Measurements from ENCODE around the gene MSL1.

DNA sequence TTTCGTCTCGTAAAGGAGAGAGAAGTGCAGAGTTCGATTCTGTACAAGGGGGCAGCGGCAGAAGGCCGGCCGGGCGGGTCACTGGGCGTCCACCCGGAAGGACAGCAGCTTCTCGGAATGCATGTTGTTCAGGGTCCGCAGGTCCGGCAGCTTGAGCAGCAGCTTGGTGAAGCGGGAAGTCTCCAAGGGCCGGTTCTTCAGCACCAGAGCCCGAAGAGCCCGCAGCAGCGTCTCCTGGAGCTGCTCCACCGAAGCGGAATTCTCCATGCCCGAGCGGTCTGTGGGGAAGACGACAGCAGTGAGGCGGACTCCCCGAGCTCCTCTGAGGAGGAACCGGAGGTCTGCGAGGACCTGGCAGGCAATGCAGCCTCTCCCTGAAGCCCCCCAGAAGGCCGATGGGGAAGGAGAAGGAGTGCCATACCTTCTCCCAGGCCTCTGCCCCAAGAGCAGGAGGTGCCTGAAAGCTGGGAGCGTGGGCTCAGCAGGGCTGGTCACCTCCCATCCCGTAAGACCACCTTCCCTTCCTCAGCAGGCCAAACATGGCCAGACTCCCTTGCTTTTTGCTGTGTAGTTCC is 28.7 kb upstream of the MSL1 start:
- TF ChIP-seq, protein P1, sequence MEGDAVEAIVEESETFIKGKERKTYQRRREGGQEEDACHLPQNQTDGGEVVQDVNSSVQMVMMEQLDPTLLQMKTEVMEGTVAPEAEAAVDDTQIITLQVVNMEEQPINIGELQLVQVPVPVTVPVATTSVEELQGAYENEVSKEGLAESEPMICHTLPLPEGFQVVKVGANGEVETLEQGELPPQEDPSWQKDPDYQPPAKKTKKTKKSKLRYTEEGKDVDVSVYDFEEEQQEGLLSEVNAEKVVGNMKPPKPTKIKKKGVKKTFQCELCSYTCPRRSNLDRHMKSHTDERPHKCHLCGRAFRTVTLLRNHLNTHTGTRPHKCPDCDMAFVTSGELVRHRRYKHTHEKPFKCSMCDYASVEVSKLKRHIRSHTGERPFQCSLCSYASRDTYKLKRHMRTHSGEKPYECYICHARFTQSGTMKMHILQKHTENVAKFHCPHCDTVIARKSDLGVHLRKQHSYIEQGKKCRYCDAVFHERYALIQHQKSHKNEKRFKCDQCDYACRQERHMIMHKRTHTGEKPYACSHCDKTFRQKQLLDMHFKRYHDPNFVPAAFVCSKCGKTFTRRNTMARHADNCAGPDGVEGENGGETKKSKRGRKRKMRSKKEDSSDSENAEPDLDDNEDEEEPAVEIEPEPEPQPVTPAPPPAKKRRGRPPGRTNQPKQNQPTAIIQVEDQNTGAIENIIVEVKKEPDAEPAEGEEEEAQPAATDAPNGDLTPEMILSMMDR (conservative IDR thresholded peaks at IDR 0.05; ENCODE audit: low read depth, low read length): no peak
- TF ChIP-seq RAD21 (IDR thresholded peaks at IDR 0.05; ENCODE audit: low read length) (no peak), MXI1 (IDR thresholded peaks at IDR 0.05; ENCODE audit: borderline replicate concordance, low read depth, low read length) (no peak), POLR2A (IDR thresholded peaks at IDR 0.05; ENCODE audit: low read depth, low read length) (no peak)
- TF ChIP-seq, protein P2, sequence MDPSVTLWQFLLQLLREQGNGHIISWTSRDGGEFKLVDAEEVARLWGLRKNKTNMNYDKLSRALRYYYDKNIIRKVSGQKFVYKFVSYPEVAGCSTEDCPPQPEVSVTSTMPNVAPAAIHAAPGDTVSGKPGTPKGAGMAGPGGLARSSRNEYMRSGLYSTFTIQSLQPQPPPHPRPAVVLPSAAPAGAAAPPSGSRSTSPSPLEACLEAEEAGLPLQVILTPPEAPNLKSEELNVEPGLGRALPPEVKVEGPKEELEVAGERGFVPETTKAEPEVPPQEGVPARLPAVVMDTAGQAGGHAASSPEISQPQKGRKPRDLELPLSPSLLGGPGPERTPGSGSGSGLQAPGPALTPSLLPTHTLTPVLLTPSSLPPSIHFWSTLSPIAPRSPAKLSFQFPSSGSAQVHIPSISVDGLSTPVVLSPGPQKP (IDR thresholded peaks at IDR 0.05; ENCODE audit: borderline replicate concordance, low read depth, low read length): no peak
